Fibroblast of lung (primary cell): ENCODE measurements around the gene KLK8. TPM values are rescaled to one million over a fixed set of nuclear protein-coding genes. Genes with fewer than 3 reads are reported as not detected.
"Not testable (repeated sequence)": the region's sequence is repeated elsewhere in the genome, so short reads cannot be mapped to it uniquely, and the experiment has no call there.

Source experiments
- DNase-seq, 2 donors: peaks; one replicate each; pipeline versions ENCODE4 v3.0.0 to v3.0.0-alpha.2; 2010; ENCODE audit warnings: low read depth in 2 of 2
- H2AFZ ChIP-seq: 2 replicates; pipeline ENCODE4 v1.5.1; 2012; ENCODE audit warnings: low read length, control low read depth, inconsistent platforms
- H3K27ac ChIP-seq: 2 replicates; pipeline ENCODE4 v1.5.1; 2011; ENCODE audit warnings: low read length, control low read depth; ENCODE audit not compliant: insufficient read depth
- H3K27me3 ChIP-seq: 2 replicates; pipeline ENCODE4 v1.5.1; 2011; ENCODE audit warnings: mild to moderate bottlenecking, low read length; ENCODE audit not compliant: control insufficient read depth, insufficient read depth
- H3K36me3 ChIP-seq: 2 replicates; pipeline ENCODE4 v1.5.1; 2011; ENCODE audit warnings: low read length; ENCODE audit not compliant: control insufficient read depth, insufficient read depth
- H3K4me1 ChIP-seq: 2 replicates; pipeline ENCODE4 v1.5.1; 2011; ENCODE audit warnings: low read length; ENCODE audit not compliant: control insufficient read depth, insufficient read depth; ENCODE audit errors: extremely low read depth
- H3K4me2 ChIP-seq: 2 replicates; pipeline ENCODE4 v1.5.1; 2011; ENCODE audit warnings: low read length, control low read depth; ENCODE audit not compliant: insufficient read depth; ENCODE audit errors: extremely low read depth
- H3K4me3 ChIP-seq, 4 experiments: fragments of 200-600 bp in 1 of 4; sonication (generic) in 1 of 4; replicated peaks in 1 of 4; 2 replicates each; pipeline ENCODE4 v1.5.1; 2011 to 2016; ENCODE audit warnings: low read length in 4 of 4, low read depth in 3 of 4, mild to moderate bottlenecking in 3 of 4, control low read depth in 2 of 4, inconsistent platforms in 1 of 4, mixed read lengths in 1 of 4; ENCODE audit not compliant: insufficient read depth in 1 of 4; ENCODE audit errors: control extremely low read depth in 1 of 4
- H3K79me2 ChIP-seq: 2 replicates; pipeline ENCODE4 v1.5.1; 2012; ENCODE audit warnings: mild to moderate bottlenecking, low read length, inconsistent platforms; ENCODE audit not compliant: control insufficient read depth, insufficient read depth
- H3K9ac ChIP-seq: 2 replicates; pipeline ENCODE4 v1.5.1; 2011; ENCODE audit warnings: mild to moderate bottlenecking, low read length, control low read depth; ENCODE audit not compliant: insufficient read depth
- H3K9me3 ChIP-seq: 2 replicates; pipeline ENCODE4 v1.5.1; 2012; ENCODE audit warnings: low read depth, low read length; ENCODE audit not compliant: control insufficient read depth, insufficient read depth
- H4K20me1 ChIP-seq: 2 replicates; pipeline ENCODE4 v1.5.1; 2011; ENCODE audit warnings: low read length; ENCODE audit not compliant: control insufficient read depth, insufficient read depth; ENCODE audit errors: extremely low read depth
- EZH2 ChIP-seq: IDR thresholded peaks from 2 replicates; pipeline ENCODE4 v1.5.1; 2012; ENCODE audit warnings: low read length, control low read depth, mild to moderate bottlenecking; ENCODE audit errors: missing control alignments
- polyA plus RNA-seq, 2 donors: library from polyadenylated mRNA; depleted of rRNA in 1 of 2; stranded (reverse) in 1 of 2; unstranded in 1 of 2; fragments of >200 nt; gene quantifications; 2 replicates each; pipeline ENCODE4 v1.2.1, GENCODE V29; 2011 to 2012; ENCODE audit warnings: missing spikeins in 1 of 2
- total RNA-seq: library from RNA; depleted of rRNA; stranded (reverse); fragments of >200 nt; gene quantifications from 2 replicates; pipeline ENCODE4 v1.2.1, GENCODE V29; 2014
- TF ChIP-seq, protein P1 (sequence below), 2 donors: IDR thresholded peaks in 1 of 2; conservative IDR thresholded peaks in 1 of 2; 1 replicate in 1 of 2; 2 replicates in 1 of 2; pipeline ENCODE4 v1.5.1; 2011 to 2012; ENCODE audit warnings: low read length in 2 of 2, control low read depth in 1 of 2, inconsistent platforms in 1 of 2, low read depth in 1 of 2, mild to moderate bottlenecking in 1 of 2

Gene KLK8
- total and polyA plus RNA-seq, 2 donors (not counting 1 experiment from before 2014, with no cell fraction given), result not detected

DNA sequence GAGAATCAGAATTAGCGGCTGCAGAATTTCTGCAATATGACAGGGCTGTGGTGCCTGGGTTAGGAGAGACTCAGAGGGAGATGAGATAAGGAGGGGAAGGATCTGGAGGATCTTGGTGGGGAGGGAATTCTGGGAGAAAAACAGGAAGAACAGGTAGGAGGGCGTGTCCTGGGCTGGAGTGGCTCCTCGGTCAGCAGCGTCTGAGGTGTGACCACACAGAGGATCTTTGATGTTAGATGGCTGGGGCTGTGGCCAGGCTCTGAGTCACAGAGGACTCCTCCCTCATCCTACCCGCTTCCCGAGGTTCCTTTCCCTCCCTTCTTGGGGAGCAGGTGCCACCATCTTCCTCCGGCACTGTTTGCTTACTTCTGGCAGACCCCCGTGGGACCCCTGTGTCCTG lies 25.6 kb downstream of the KLK8 start:
- no peak overlapping the region for H3K4me2 ChIP-seq
- no peaks in the 10 kb centered on the region for H3K9me3 ChIP-seq
- H3K9ac ChIP-seq, result no peak overlapping the region
- H3K27me3 ChIP-seq, result no peaks in the 10 kb centered on the region
- H3K27ac ChIP-seq, result no peak overlapping the region
- H3K4me1 ChIP-seq, result no peaks in the 10 kb centered on the region
- H3K4me3 ChIP-seq, result no peak overlapping the region
- no peak for DNase-seq
- no peaks in the 10 kb centered on the region for H3K36me3 ChIP-seq
- TF ChIP-seq, protein P1, sequence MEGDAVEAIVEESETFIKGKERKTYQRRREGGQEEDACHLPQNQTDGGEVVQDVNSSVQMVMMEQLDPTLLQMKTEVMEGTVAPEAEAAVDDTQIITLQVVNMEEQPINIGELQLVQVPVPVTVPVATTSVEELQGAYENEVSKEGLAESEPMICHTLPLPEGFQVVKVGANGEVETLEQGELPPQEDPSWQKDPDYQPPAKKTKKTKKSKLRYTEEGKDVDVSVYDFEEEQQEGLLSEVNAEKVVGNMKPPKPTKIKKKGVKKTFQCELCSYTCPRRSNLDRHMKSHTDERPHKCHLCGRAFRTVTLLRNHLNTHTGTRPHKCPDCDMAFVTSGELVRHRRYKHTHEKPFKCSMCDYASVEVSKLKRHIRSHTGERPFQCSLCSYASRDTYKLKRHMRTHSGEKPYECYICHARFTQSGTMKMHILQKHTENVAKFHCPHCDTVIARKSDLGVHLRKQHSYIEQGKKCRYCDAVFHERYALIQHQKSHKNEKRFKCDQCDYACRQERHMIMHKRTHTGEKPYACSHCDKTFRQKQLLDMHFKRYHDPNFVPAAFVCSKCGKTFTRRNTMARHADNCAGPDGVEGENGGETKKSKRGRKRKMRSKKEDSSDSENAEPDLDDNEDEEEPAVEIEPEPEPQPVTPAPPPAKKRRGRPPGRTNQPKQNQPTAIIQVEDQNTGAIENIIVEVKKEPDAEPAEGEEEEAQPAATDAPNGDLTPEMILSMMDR (conservative IDR thresholded peaks at IDR 0.05 in 1 of 2, IDR thresholded peaks at IDR 0.05 in 1 of 2; ENCODE audit: low read depth in 1 of 2, low read length in 2 of 2), result no peak
- TF ChIP-seq EZH2, result no peak
- no peaks in the 10 kb centered on the region for H4K20me1 ChIP-seq
- no peak overlapping the region for H2AFZ ChIP-seq
- no peaks in the 10 kb centered on the region for H3K79me2 ChIP-seq

DNA sequence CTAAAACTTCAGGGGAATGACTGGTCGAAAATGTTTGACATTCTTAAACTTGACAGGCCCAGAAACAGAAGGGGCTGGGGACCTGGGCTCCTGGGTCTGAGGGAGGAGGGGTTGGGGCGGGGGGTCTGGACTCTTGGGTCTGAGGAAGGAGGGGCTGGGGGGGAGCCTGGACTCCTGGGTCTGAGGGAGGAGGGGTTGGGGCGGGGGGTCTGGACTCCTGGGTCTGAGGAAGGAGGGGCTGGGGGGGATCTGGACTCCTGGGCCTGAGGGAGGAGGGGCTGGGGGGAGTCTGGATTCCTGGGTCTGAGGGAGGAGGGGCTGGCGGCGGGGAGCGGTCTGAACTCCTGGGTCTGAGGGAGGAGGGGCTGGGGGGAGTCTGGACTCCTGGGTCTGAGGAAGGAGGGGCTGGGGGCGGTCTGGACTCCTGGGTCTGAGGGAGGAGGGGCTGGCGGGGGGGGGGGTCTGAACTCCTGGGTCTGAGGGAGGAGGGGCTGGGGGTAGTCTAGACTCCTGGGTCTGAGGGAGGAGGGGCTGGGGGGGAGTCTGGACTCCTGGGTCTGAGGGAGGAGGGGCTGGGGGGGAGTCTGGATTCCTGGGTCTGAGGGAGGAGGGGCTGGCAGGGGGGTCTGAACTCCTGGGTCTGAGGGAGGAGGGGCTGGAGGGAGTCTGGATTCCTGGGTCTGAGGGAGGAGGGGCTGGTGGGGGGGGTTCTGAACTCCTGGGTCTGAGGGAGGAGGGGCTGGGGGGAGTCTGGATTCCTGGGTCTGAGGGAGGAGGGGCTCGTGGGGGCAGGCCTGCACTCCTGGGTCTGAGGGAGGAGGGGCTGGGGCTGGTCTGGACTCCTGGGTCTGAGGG lies 26.5 kb downstream of the KLK8 start:
- H3K9me3 ChIP-seq, result no peaks in the 10 kb centered on the region
- H3K4me3 ChIP-seq, result no peak overlapping the region
- H3K4me2 ChIP-seq, result no peak overlapping the region
- H2AFZ ChIP-seq, result no peak overlapping the region
- no peak overlapping the region for H3K9ac ChIP-seq
- H3K36me3 ChIP-seq, result no peaks in the 10 kb centered on the region
- no peaks in the 10 kb centered on the region for H3K27me3 ChIP-seq
- no peaks in the 10 kb centered on the region for H3K79me2 ChIP-seq
- H4K20me1 ChIP-seq, result no peaks in the 10 kb centered on the region
- TF ChIP-seq EZH2, result no peak
- TF ChIP-seq, protein P1 (conservative IDR thresholded peaks at IDR 0.05 in 1 of 2, IDR thresholded peaks at IDR 0.05 in 1 of 2; ENCODE audit: low read depth in 1 of 2, low read length in 2 of 2), result no peak
- no peak for DNase-seq
- H3K27ac ChIP-seq, result no peak overlapping the region
- H3K4me1 ChIP-seq, result no peaks in the 10 kb centered on the region

DNA sequence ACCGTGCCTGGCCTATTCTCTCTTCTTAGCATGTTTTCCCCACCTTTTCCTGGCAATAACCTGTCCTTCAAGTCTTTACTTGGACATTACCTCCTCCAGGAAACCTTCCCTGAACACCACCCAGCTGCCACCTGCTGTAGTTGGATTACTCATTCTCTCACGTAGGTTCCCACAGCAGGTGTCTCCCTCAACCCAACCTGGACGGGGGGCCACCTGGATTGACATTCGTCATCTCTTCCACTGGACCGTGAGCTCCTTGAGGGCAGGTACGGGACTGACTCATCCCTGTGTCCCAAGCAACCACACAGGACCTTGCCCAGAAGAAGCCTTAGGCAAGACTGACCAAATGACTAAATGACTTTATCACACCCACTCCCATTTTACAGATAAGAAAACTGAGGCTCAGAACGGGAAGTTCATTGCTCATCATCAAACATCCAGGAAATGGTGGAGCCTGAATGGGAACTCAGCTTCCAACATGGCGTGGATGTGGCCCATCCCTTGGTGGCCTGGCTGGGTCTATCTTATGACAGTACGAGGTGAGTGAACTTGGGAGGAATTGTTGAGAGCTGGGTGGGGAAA lies 28.5 kb downstream of the KLK8 start:
- DNase-seq, result no peak
- Histone ChIP-seq H3K4me2 (no peak overlapping the region), H3K79me2 (no peaks in the 10 kb centered on the region), H3K4me1 (no peaks in the 10 kb centered on the region), H3K36me3 (no peaks in the 10 kb centered on the region), H3K27ac (no peak overlapping the region), H4K20me1 (no peaks in the 10 kb centered on the region), H3K9ac (no peak overlapping the region), H3K4me3 (no peak overlapping the region), H3K27me3 (no peaks in the 10 kb centered on the region), H3K9me3 (no peaks in the 10 kb centered on the region), H2AFZ (no peak overlapping the region)
- TF ChIP-seq EZH2, result no peak
- TF ChIP-seq, protein P1 (conservative IDR thresholded peaks at IDR 0.05 in 1 of 2, IDR thresholded peaks at IDR 0.05 in 1 of 2; ENCODE audit: low read depth in 1 of 2, low read length in 2 of 2), result no peak

DNA sequence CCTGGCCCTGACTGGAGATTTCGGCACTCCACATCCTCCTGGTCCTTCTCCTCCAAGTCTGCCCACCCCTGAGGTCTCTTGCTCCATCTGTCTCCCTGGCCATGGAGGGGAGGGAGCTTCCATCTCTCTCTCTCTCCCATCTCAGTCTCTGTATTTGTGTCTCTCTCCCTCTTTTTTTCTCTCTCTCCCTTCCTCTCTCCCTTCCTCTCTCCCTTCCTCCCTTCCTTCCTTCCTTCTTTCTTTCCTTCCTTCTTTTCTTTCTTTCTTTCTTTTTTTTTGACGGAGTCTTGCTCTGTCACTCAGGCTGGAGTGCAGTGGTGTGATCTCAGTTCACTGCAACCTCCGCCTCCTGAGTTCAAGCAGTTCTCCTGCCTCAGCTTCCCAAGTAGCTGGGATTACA lies 31.6 kb downstream of the KLK8 start:
- H3K27ac ChIP-seq, H3K4me2 ChIP-seq, H3K36me3 ChIP-seq, H3K9ac ChIP-seq, H3K79me2 ChIP-seq, H4K20me1 ChIP-seq, H3K9me3 ChIP-seq, H3K4me3 ChIP-seq, H2AFZ ChIP-seq, H3K27me3 ChIP-seq, DNase-seq, H3K4me1 ChIP-seq: not testable (repeated sequence)
